A673 (cell line): ENCODE data around the gene SMC3. TPM values are rescaled to one million over a fixed set of nuclear protein-coding genes. Genes with fewer than 3 reads are reported as not detected.

Experiments
- BruUV-seq: library from RNA; stranded (reverse); fragments of 400-500 nt; replicated peaks from 2 replicates; lab custom pipeline; 2021; lab: Mats Ljungman, UMichigan
- CTCF ChIA-PET: fragments of 300-600 bp; sonication (Branson Sonifier 250); formaldehyde crosslinking; loops from one replicate; lab custom pipeline; 2022; ENCODE audit warnings: antibody characterized with exemption; lab: Charles Lee
- POLR2A ChIA-PET: fragments of 300-600 bp; sonication (Branson Sonifier 250); formaldehyde crosslinking; loops from one replicate; lab custom pipeline; 2022; ENCODE audit warnings: antibody characterized with exemption; ENCODE audit not compliant: low non-redundant PET; lab: Charles Lee
- DNase-seq: peaks from one replicate; pipeline ENCODE4 v3.0.0-alpha.2; 2015; ENCODE audit warnings: low spot score
- H3K27ac ChIP-seq: fragments of 200-600 bp; sonication (generic); 2 replicates; pipeline ENCODE4 v1.5.1; 2016; ENCODE audit warnings: mixed run types, low read depth, mild to moderate bottlenecking, mixed read lengths, antibody characterized with exemption, low read length; ENCODE audit not compliant: poor library complexity, severe bottlenecking
- H3K27me3 ChIP-seq: fragments of 200-600 bp; sonication (generic); replicated peaks from 2 replicates; pipeline ENCODE4 v1.6.1; 2017; ENCODE audit warnings: mixed run types, low read depth, mild to moderate bottlenecking, mixed read lengths, antibody characterized with exemption, low read length; ENCODE audit not compliant: insufficient read depth, poor library complexity
- H3K36me3 ChIP-seq: fragments of 200-600 bp; sonication (generic); 2 replicates; pipeline ENCODE4 v1.6.1; 2016; ENCODE audit warnings: mixed run types, mild to moderate bottlenecking, mixed read lengths, antibody characterized with exemption, low read length; ENCODE audit not compliant: insufficient read depth, poor library complexity, severe bottlenecking
- H3K4me1 ChIP-seq: fragments of 200-600 bp; sonication (generic); 2 replicates; pipeline ENCODE4 v1.6.1; 2017; ENCODE audit warnings: mixed run types, mild to moderate bottlenecking, mixed read lengths, antibody characterized with exemption, low read length; ENCODE audit not compliant: insufficient read depth, poor library complexity, severe bottlenecking
- H3K4me3 ChIP-seq: fragments of 200-600 bp; sonication (generic); 2 replicates; pipeline ENCODE4 v1.5.1; 2016; ENCODE audit warnings: low read depth, mixed run types, mild to moderate bottlenecking, mixed read lengths, low read length; ENCODE audit not compliant: poor library complexity, severe bottlenecking
- H3K9me3 ChIP-seq: fragments of 200-600 bp; sonication (generic); 2 replicates; pipeline ENCODE4 v1.6.1; 2016; ENCODE audit warnings: mixed run types, low read depth, mild to moderate bottlenecking, mixed read lengths, antibody characterized with exemption, low read length; ENCODE audit not compliant: poor library complexity, severe bottlenecking
- EZH2 ChIP-seq: fragments of 200-600 bp; sonication (generic); IDR thresholded peaks from 2 replicates; pipeline ENCODE4 v1.6.1; 2017; ENCODE audit warnings: borderline replicate concordance, low read depth, mild to moderate bottlenecking, mixed read lengths, antibody characterized with exemption, low read length; ENCODE audit not compliant: poor library complexity, severe bottlenecking
- intact Hi-C: fragments of 100-400 bp; cut with micrococcal nuclease; formaldehyde crosslinking; loops from one replicate; pipeline ENCODE4 v1.10.0; 2022; ENCODE audit not compliant: unreplicated experiment
- total RNA-seq: library from RNA; stranded (reverse); gene quantifications from 2 replicates; pipeline ENCODE4 v1.2.3, GENCODE V29; 2021
- TF ChIP-seq, protein P1 (sequence below): fragments of 300-800, 200-600 bp; sonication (generic); conservative IDR thresholded peaks from 2 replicates; pipeline ENCODE4 v1.5.1; 2017; ENCODE audit warnings: low read depth, mild to moderate bottlenecking, antibody characterized with exemption, low read length, moderate library complexity, mixed read lengths

Gene SMC3
- total RNA-seq, 1 experiment from 2014 or later = 107 TPM

DNA sequence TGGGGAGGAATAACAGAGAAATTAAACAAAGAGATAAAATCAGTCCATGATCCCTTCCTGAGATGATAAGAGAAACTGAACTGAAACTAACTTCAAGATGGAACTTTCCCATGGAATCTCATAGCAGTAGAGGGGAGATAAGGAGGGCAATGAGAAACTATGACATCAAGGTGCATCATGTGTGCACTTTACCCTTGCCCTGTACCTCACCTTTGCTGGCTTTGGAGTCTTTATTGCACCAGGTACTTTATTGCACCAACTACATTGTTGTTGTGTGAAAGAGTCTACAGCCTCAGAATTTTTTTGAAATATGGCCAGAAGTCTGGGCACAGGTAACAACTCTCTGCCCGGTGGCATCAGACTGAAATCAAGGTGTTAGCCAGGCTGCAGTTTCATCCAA, 11.2 kb upstream of the SMC3 start:
- Histone ChIP-seq H3K9me3 (no peaks in the 10 kb centered on the region), H3K36me3 (no peaks in the 10 kb centered on the region), H3K27ac (no peak overlapping the region), H3K27me3 (no peaks in the 10 kb centered on the region), H3K4me1 (no peaks in the 10 kb centered on the region), H3K4me3 (no peak overlapping the region)
- POLR2A ChIA-PET = no interaction called here
- TF ChIP-seq, protein P1, sequence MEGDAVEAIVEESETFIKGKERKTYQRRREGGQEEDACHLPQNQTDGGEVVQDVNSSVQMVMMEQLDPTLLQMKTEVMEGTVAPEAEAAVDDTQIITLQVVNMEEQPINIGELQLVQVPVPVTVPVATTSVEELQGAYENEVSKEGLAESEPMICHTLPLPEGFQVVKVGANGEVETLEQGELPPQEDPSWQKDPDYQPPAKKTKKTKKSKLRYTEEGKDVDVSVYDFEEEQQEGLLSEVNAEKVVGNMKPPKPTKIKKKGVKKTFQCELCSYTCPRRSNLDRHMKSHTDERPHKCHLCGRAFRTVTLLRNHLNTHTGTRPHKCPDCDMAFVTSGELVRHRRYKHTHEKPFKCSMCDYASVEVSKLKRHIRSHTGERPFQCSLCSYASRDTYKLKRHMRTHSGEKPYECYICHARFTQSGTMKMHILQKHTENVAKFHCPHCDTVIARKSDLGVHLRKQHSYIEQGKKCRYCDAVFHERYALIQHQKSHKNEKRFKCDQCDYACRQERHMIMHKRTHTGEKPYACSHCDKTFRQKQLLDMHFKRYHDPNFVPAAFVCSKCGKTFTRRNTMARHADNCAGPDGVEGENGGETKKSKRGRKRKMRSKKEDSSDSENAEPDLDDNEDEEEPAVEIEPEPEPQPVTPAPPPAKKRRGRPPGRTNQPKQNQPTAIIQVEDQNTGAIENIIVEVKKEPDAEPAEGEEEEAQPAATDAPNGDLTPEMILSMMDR = no peak
- no peak for DNase-seq
- intact Hi-C loops = no loop called here
- CTCF ChIA-PET = no interaction called here
- BruUV-seq = no TSS peak

DNA sequence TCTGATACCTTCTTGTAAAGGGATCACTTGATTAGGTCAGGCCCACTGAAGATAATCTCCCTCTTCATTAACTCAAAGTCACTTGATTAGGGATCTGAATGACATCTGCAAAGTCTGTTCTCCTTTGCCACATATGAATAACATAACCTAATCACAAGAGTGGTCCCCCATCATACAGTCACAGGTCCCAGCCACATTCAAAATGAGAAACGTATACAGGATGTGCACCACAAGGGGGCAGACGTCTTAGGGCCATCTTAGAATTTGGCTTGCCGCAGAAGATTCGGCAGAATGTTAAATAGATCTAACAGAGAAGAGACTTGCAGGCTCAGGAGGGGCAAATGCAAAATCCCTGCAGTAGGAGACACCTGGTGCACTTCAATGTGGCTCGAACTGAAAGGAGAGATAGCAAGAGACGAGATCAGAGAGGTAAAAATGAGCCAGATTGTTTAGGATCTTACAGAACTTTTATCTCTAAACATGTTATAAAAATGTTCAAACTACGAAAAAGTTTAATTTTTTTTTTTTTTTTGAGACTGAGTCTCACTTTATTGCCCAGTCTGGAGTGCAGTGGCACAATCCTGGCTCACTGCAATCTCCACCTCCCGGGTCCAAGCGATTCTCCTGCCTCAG, 10.4 kb upstream of the SMC3 start:
- ChIA-PET POLR2A (no interaction called here), CTCF (no interaction called here)
- TF ChIP-seq, protein P1 = peak; percentile 91
- no peak for TF ChIP-seq EZH2
- H3K9me3 ChIP-seq = no peaks in the 10 kb centered on the region
- no peaks in the 10 kb centered on the region for H3K36me3 ChIP-seq
- H3K27ac ChIP-seq = no peak overlapping the region
- H3K4me1 ChIP-seq = no peaks in the 10 kb centered on the region
- no TSS peak for BruUV-seq
- no peak overlapping the region for H3K4me3 ChIP-seq
- H3K27me3 ChIP-seq = no peaks in the 10 kb centered on the region
- peak; percentile 83 for DNase-seq
- intact Hi-C loops = no loop called here

DNA sequence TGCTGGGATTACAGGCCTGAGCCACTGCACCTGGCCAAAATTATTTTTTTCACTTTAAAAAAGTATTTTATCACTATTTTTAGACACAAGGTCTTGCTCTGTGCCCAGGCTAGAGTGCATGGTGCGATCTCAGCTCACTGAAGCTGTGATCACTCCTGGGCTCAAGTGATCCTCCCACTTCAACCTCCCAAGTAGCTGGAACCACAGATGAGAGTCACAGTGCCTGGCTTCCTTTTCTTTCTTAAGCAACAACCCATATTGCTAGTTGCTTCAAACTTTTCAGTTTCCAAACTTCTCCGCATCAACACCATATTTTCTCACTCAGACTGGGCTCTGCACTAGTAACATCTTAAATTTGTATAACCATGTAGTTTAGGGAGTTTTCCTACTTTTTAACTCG, 9.5 kb upstream of the SMC3 start:
- POLR2A ChIA-PET = no interaction called here
- H3K27me3 ChIP-seq = no peaks in the 10 kb centered on the region
- H3K9me3 ChIP-seq = no peaks in the 10 kb centered on the region
- H3K4me3 ChIP-seq = no peak overlapping the region
- no peak overlapping the region for H3K27ac ChIP-seq
- CTCF ChIA-PET = interaction anchor here (0.6 to 0.7 kb wide), 3 partner anchors 10 to 253 kb away, joined by 3 to 8 read pairs (median 7); partner anchors contain the start of gene SMNDC1
- BruUV-seq = no TSS peak
- no peak for TF ChIP-seq EZH2
- TF ChIP-seq, protein P1 = no peak
- H3K36me3 ChIP-seq = no peaks in the 10 kb centered on the region
- no peaks in the 10 kb centered on the region for H3K4me1 ChIP-seq
- intact Hi-C loops = no loop called here
- DNase-seq = no peak
